PFSK-1 (cell line): ENCODE results near the gene LSM3.

Experiments used
- FOXP2 ChIP-seq: optimal IDR thresholded peaks from 2 replicates; pipeline ENCODE3; 2011; ENCODE audit warnings: borderline replicate concordance, control low read depth, inconsistent platforms; ENCODE audit not compliant: insufficient read depth; ENCODE audit errors: extremely low read length, extremely low read depth
- POLR2AphosphoS5 ChIP-seq: IDR thresholded peaks from 2 replicates; pipeline ENCODE4 v1.6.1; 2012; ENCODE audit warnings: low read depth, mild to moderate bottlenecking, control low read depth, low read length, moderate library complexity
- REST ChIP-seq, 2 experiments: IDR thresholded peaks; 2 replicates each; pipeline versions ENCODE4 v1.6.1 to v1.8.0; 2011 to 2012; ENCODE audit warnings: low read depth in 2 of 2, low read length in 2 of 2, control low read depth in 1 of 2, inconsistent platforms in 1 of 2, mild to moderate bottlenecking in 1 of 2, moderate library complexity in 1 of 2; ENCODE audit not compliant: insufficient read depth in 1 of 2
- SIN3A ChIP-seq: IDR thresholded peaks from 2 replicates; pipeline ENCODE4 v1.6.1; 2012; ENCODE audit warnings: mild to moderate bottlenecking, low read length, moderate library complexity, borderline replicate concordance; ENCODE audit not compliant: insufficient read depth
- TAF1 ChIP-seq: IDR thresholded peaks from 2 replicates; pipeline ENCODE4 v1.6.1; 2012; ENCODE audit warnings: low read length, control low read depth, borderline replicate concordance; ENCODE audit not compliant: insufficient read depth

Gene LSM3

GRCh38 chr3:14181253-14181652, 2.6 kb downstream of the LSM3 start:
- TF ChIP-seq FOXP2 (no peak), POLR2AphosphoS5 (no peak), TAF1 (no peak), SIN3A (no peak), REST (IDR thresholded peaks at IDR 0.05; ENCODE audit: insufficient read depth in 1 of 2, low read depth in 2 of 2, low read length in 2 of 2) (no peak)

GRCh38 chr3:14183015-14183577, 4.5 kb downstream of the LSM3 start:
- TF ChIP-seq FOXP2 (no peak), REST (IDR thresholded peaks at IDR 0.05; ENCODE audit: insufficient read depth in 1 of 2, low read depth in 2 of 2, low read length in 2 of 2) (no peak), SIN3A (no peak), POLR2AphosphoS5 (no peak), TAF1 (no peak)

GRCh38 chr3:14186854-14187458, 8.3 kb downstream of the LSM3 start:
- TF ChIP-seq FOXP2, result no peak
- TF ChIP-seq SIN3A, result no peak
- no peak for TF ChIP-seq REST (IDR thresholded peaks at IDR 0.05; ENCODE audit: insufficient read depth in 1 of 2, low read depth in 2 of 2, low read length in 2 of 2)
- TF ChIP-seq POLR2AphosphoS5, result no peak
- TF ChIP-seq TAF1, result no peak

- TF ChIP-seq SIN3A (no peak), REST (IDR thresholded peaks at IDR 0.05; ENCODE audit: insufficient read depth in 1 of 2, low read depth in 2 of 2, low read length in 2 of 2) (no peak), TAF1 (no peak), FOXP2 (no peak), POLR2AphosphoS5 (no peak)
Observed at GRCh38 chr3:14188041-14188754, 9.6 kb downstream of the LSM3 start.
